H1 (cell line): ENCODE data around the gene PDIA2. TPM values are rescaled to one million over a fixed set of nuclear protein-coding genes. Genes with fewer than 3 reads are reported as not detected.

Experiments
- CTCF ChIA-PET: fragments of 300-600 bp; sonication (Branson Sonifier 250); formaldehyde crosslinking; loops from one replicate; lab custom pipeline; 2021; ENCODE audit not compliant: partially characterized antibody; lab: Charles Lee
- POLR2A ChIA-PET: fragments of 300-600 bp; sonication (Branson Sonifier 250); formaldehyde crosslinking; loops from one replicate; lab custom pipeline; 2021; ENCODE audit warnings: inconsistent platforms; ENCODE audit not compliant: partially characterized antibody; lab: Charles Lee
- DNase-seq, 2 experiments: peaks; one replicate each; pipeline versions ENCODE4 v3.0.0 to v3.0.0-alpha.2; 2010 to 2022; ENCODE audit warnings: low spot score in 2 of 2, low read depth in 1 of 2, mixed read lengths in 1 of 2
- FAIRE-seq: peaks from 2 replicates; lab custom pipeline; 2011; peaks lifted over from hg19 to GRCh38; lab: Jason Lieb, UNC
- H2AFZ ChIP-seq: 2 replicates; pipeline ENCODE4 v1.8.1; 2012; ENCODE audit warnings: low read length, inconsistent platforms
- H2AK5ac ChIP-seq: 2 replicates; pipeline ENCODE4 v1.6.1; 2013; ENCODE audit warnings: low read depth, low read length
- H2BK120ac ChIP-seq: replicated peaks from 2 replicates; pipeline ENCODE3; 2013; ENCODE audit warnings: low read depth, low read length, inconsistent platforms
- H2BK12ac ChIP-seq: 2 replicates; pipeline ENCODE4 v1.6.1; 2013; ENCODE audit warnings: low read depth, low read length
- H2BK15ac ChIP-seq: 2 replicates; pipeline ENCODE4 v1.6.1; 2013; ENCODE audit warnings: low read length
- H2BK20ac ChIP-seq: 2 replicates; pipeline ENCODE4 v1.6.1; 2013; ENCODE audit warnings: low read length
- H2BK5ac ChIP-seq: 2 replicates; pipeline ENCODE4 v1.6.1; 2013; ENCODE audit warnings: low read depth, low read length
- H3K14ac ChIP-seq: 2 replicates; pipeline ENCODE4 v1.6.1; 2013; ENCODE audit warnings: inconsistent platforms; ENCODE audit not compliant: insufficient read length
- H3K18ac ChIP-seq: 2 replicates; pipeline ENCODE4 v1.6.1; 2013; ENCODE audit warnings: low read length; ENCODE audit errors: extremely low read depth
- H3K23ac ChIP-seq: 2 replicates; pipeline ENCODE4 v1.6.1; 2013; ENCODE audit warnings: inconsistent platforms; ENCODE audit not compliant: insufficient read length
- H3K23me2 ChIP-seq: 2 replicates; pipeline ENCODE4 v1.6.1; 2013; ENCODE audit warnings: low read depth, low read length
- H3K27ac ChIP-seq: 2 replicates; pipeline ENCODE4 v1.6.1; 2011; ENCODE audit warnings: low read depth, low read length, inconsistent platforms
- H3K27me3 ChIP-seq, 4 experiments: replicated peaks in 1 of 4; 1 replicate in 1 of 4; 2 replicates in 3 of 4; pipeline versions ENCODE4 v1.6.1 to v1.8.1; 2011 to 2013; ENCODE audit warnings: low read length in 3 of 4, mild to moderate bottlenecking in 3 of 4, inconsistent platforms in 2 of 4, mixed read lengths in 2 of 4, moderate library complexity in 1 of 4; ENCODE audit not compliant: control insufficient read depth in 3 of 4, insufficient read depth in 3 of 4; ENCODE audit errors: extremely low read depth in 1 of 4
- H3K36me3 ChIP-seq, 4 experiments: 2 replicates each; pipeline versions ENCODE4 v1.6.1 to v1.8.1; 2011 to 2013; ENCODE audit warnings: mild to moderate bottlenecking in 4 of 4, low read length in 3 of 4, moderate library complexity in 2 of 4, control low read depth in 1 of 4, inconsistent platforms in 1 of 4; ENCODE audit not compliant: insufficient read depth in 4 of 4, control insufficient read depth in 2 of 4
- H3K4ac ChIP-seq: replicated peaks from 2 replicates; pipeline ENCODE3; 2013; ENCODE audit warnings: low read length, low read depth, mixed read lengths, inconsistent platforms; ENCODE audit not compliant: insufficient read length
- H3K4me1 ChIP-seq, 4 experiments: replicated peaks in 1 of 4; 1 replicate in 1 of 4; 2 replicates in 3 of 4; pipeline versions ENCODE4 v1.6.1 to v1.8.1; 2011 to 2013; ENCODE audit warnings: low read length in 3 of 4, inconsistent platforms in 2 of 4, mixed read lengths in 1 of 4; ENCODE audit not compliant: insufficient read depth in 4 of 4, control insufficient read depth in 3 of 4
- H3K4me2 ChIP-seq, 2 experiments: 2 replicates each; pipeline versions ENCODE4 v1.6.1 to v1.8.1; 2011 to 2013; ENCODE audit warnings: low read depth in 2 of 2, low read length in 2 of 2, control low read depth in 1 of 2, inconsistent platforms in 1 of 2, mild to moderate bottlenecking in 1 of 2; ENCODE audit not compliant: insufficient read depth in 1 of 2
- H3K4me3 ChIP-seq, 4 experiments: fragments of 200-600, 300-600 bp in 1 of 4; sonication (generic), shearing (Covaris generic), sonication (Bioruptor Twin) in 1 of 4; 2 replicates each; pipeline versions ENCODE4 v1.5.1 to v1.8.1; 2011 to 2016; ENCODE audit warnings: low read length in 4 of 4, low read depth in 3 of 4, control low read depth in 2 of 4, inconsistent platforms in 2 of 4, mild to moderate bottlenecking in 2 of 4, mixed read lengths in 1 of 4, moderate library complexity in 1 of 4; ENCODE audit not compliant: insufficient read depth in 2 of 4; ENCODE audit errors: extremely low read depth in 1 of 4
- H3K56ac ChIP-seq: replicated peaks from 2 replicates; pipeline ENCODE3; 2013; ENCODE audit warnings: low read depth, mild to moderate bottlenecking, mixed read lengths, low read length, inconsistent platforms; ENCODE audit not compliant: insufficient read length
- H3K79me1 ChIP-seq: 2 replicates; pipeline ENCODE4 v1.6.1; 2013; ENCODE audit warnings: low read depth, low read length, control low read depth
- H3K79me2 ChIP-seq, 2 experiments: 2 replicates each; pipeline versions ENCODE4 v1.6.1 to v1.8.1; 2012 to 2013; ENCODE audit warnings: low read length in 2 of 2, mild to moderate bottlenecking in 2 of 2, inconsistent platforms in 1 of 2; ENCODE audit not compliant: insufficient read depth in 2 of 2, control insufficient read depth in 1 of 2
- H3K9ac ChIP-seq, 4 experiments: replicated peaks in 1 of 4; 1 replicate in 1 of 4; 2 replicates in 3 of 4; pipeline versions ENCODE4 v1.6.1 to v1.8.1; 2011 to 2013; ENCODE audit warnings: low read depth in 3 of 4, low read length in 3 of 4, control low read depth in 2 of 4, mild to moderate bottlenecking in 2 of 4, moderate library complexity in 2 of 4, inconsistent platforms in 1 of 4; ENCODE audit errors: extremely low read depth in 1 of 4
- H3K9me3 ChIP-seq, 2 experiments: 2 replicates each; pipeline versions ENCODE4 v1.6.1 to v1.8.1; 2012 to 2013; ENCODE audit warnings: mild to moderate bottlenecking in 2 of 2, moderate library complexity in 2 of 2, control low read depth in 1 of 2, inconsistent platforms in 1 of 2, low read depth in 1 of 2, low read length in 1 of 2, mixed read lengths in 1 of 2; ENCODE audit not compliant: insufficient read depth in 2 of 2
- H4K20me1 ChIP-seq, 2 experiments: replicated peaks in 1 of 2; 2 replicates each; pipeline versions ENCODE3 to v1.8.1; 2011 to 2013; ENCODE audit warnings: inconsistent platforms in 2 of 2, low read length in 2 of 2, mild to moderate bottlenecking in 1 of 2; ENCODE audit not compliant: insufficient read depth in 2 of 2, control insufficient read depth in 1 of 2
- H4K5ac ChIP-seq: 2 replicates; pipeline ENCODE4 v1.6.1; 2013; ENCODE audit warnings: low read length, low read depth, mixed read lengths, inconsistent platforms; ENCODE audit not compliant: insufficient read length
- H4K8ac ChIP-seq: 2 replicates; pipeline ENCODE4 v1.8.0; 2013; ENCODE audit warnings: mild to moderate bottlenecking, moderate library complexity, low read length, inconsistent platforms; ENCODE audit not compliant: insufficient read depth; ENCODE audit errors: extremely low read depth
- H4K91ac ChIP-seq: replicated peaks from 2 replicates; pipeline ENCODE3; 2013; ENCODE audit warnings: low read length, mixed read lengths, inconsistent platforms; ENCODE audit not compliant: insufficient read length
- RAD21 ChIP-seq, 2 experiments: IDR thresholded peaks in 1 of 2; conservative IDR thresholded peaks in 1 of 2; 2 replicates each; pipeline ENCODE4 v1.6.1; 2011; ENCODE audit warnings: low read depth in 2 of 2, low read length in 2 of 2, improper control_type of control experiment in 1 of 2, inconsistent platforms in 1 of 2, mild to moderate bottlenecking in 1 of 2, moderate library complexity in 1 of 2
- WGBS, 2 experiments: shearing (Covaris generic) in 1 of 2; methylation state at CpG; one replicate each; pipeline versions ENCODE4 v1.1.6 to v1.1.7; 2013 to 2015; ENCODE audit warnings: low lambda C conversion rate in 2 of 2, mixed read lengths in 2 of 2, inconsistent platforms in 1 of 2, low coverage in 1 of 2, missing lambda C conversion rate in 1 of 2; ENCODE audit not compliant: insufficient replicate concordance in 2 of 2, insufficient coverage in 1 of 2, insufficient read length in 1 of 2; ENCODE audit errors: extremely low coverage in 1 of 2, missing lambda C conversion rate in 1 of 2; 5-methylcytosine and 5-hydroxymethylcytosine counted together
- polyA plus RNA-seq, 7 experiments: library from polyadenylated mRNA; depleted of rRNA in 3 of 7; stranded (reverse) in 5 of 7; unstranded in 2 of 7; fragments of >200 nt in 5 of 7; fragments of 200-250 nt in 2 of 7; gene quantifications; 1 replicate in 5 of 7; 2 replicates in 1 of 7; 4 replicates in 1 of 7; pipeline versions ENCODE4 v1.2.1 to v1.2.3, GENCODE V29; 2011 to 2013; ENCODE audit warnings: missing spikeins in 2 of 7, mixed read lengths in 2 of 7
- total RNA-seq: library from RNA; stranded (reverse); fragmentation: NEBNext Ultra II Directional; extraction: Animal tissue kit (Norgen Biotek cat#: 25700); gene quantifications from 2 replicates; pipeline ENCODE4 v1.2.1, GENCODE V29; 2021
- TF ChIP-seq, protein P1 (sequence below), 3 experiments: IDR thresholded peaks; 1 replicate in 2 of 3; 2 replicates in 1 of 3; pipeline versions ENCODE4 v1.5.1 to v1.6.1; 2011; ENCODE audit warnings: low read length in 3 of 3, mild to moderate bottlenecking in 3 of 3, inconsistent platforms in 2 of 3, low read depth in 1 of 3, moderate library complexity in 1 of 3; ENCODE audit not compliant: insufficient read depth in 1 of 3; ENCODE audit errors: control extremely low read depth in 1 of 3
- TF ChIP-seq, protein P2 (sequence below): IDR thresholded peaks from 2 replicates; pipeline ENCODE4 v1.6.1; 2012; ENCODE audit warnings: inconsistent platforms

Gene PDIA2
- total and polyA plus RNA-seq, 2 of the 8 experiments (the other 6 are each of a cell fraction or from before 2014, with no cell fraction given): 0.34 to 0.50 TPM

DNA sequence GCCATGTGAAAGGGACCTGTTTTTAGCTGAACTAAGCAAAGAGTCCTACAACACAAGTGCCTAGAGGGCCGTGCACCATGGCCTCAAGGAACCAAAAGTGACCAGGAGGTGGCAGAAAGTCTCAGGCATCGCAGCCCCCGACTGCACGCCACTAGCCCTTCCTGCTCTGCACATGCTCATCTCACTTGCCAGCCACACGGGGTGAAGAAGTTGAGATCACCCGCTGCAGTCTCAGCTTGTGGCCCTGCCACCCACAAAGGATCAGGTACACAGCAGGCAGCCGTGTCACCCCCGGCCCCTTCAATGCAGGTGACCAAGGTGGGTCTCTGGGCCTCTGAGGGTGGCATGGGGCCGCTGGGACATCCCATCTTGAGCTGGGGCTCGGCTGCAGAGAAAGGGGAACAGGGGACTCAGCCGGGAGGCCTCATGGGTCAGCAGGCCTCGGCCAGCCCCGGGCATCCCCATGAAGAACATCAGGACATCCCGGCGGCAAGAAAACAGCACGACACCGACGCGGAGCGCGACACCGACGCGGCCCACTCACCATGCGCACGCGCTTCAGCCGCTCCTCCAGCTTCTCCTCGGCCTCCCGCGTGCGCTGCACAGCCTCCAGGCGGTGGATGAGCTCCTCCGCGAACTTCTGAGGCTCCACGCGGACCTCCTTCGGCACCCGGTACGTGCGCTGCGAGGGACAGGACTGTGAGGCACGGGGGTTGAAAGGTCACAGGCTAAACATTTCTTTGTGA lies 21.0 kb downstream of the PDIA2 start:
- POLR2A ChIA-PET: interaction anchor here (0.9 kb wide), 1 partner anchor 19 kb away, joined by 3 read pairs; no protein-coding TSS in a partner anchor
- Histone ChIP-seq H3K14ac (no peak overlapping the region), H3K4me1 (no peaks in the 10 kb centered on the region), H2BK15ac (no peak overlapping the region), H4K91ac (no peak overlapping the region), H2BK5ac (no peak overlapping the region), H2BK12ac (no peak overlapping the region), H2AK5ac (0 out of 2 replicates have a peak overlapping the region, but pooled peaks have one; percentile 1), H3K4ac (no peak overlapping the region), H3K79me2 (no peaks in the 10 kb centered on the region), H2BK120ac (no peak overlapping the region), H4K8ac (peak overlapping the region; percentile 68; the same call in 1 of the 2 replicates), H3K4me3 (no peak overlapping the region), H3K23ac (no peak overlapping the region), H4K20me1 (peaks cover 3 to 7% of the 10 kb centered on the region in 2 experiments), H2BK20ac (no peak overlapping the region), H3K18ac (no peak overlapping the region), H3K27me3 (no peaks in the 10 kb centered on the region), H3K36me3 (peaks cover 0 to 21% (median 7%) of the 10 kb centered on the region in 4 experiments; a peak in 6 of 8 replicates), H4K5ac (no peak overlapping the region), H3K9me3 (no peaks in the 10 kb centered on the region), H3K9ac (no peak overlapping the region), H3K23me2 (0 out of 2 replicates have a peak, but pooled peaks cover 2% of the 10 kb centered on the region), H3K56ac (no peak overlapping the region), H3K4me2 (no peak overlapping the region), H2AFZ (no peak overlapping the region), H3K79me1 (no peaks in the 10 kb centered on the region; the same call in 1 of the 2 replicates), H3K27ac (no peak overlapping the region)
- DNase-seq: no peak
- peak in 1 of 2 experiments; percentile 26; a peak in 1 of 4 replicates for TF ChIP-seq RAD21 (IDR thresholded peaks at IDR 0.05 in 1 of 2, conservative IDR thresholded peaks at IDR 0.05 in 1 of 2; ENCODE audit: low read depth in 2 of 2, low read length in 2 of 2)
- TF ChIP-seq, protein P1, sequence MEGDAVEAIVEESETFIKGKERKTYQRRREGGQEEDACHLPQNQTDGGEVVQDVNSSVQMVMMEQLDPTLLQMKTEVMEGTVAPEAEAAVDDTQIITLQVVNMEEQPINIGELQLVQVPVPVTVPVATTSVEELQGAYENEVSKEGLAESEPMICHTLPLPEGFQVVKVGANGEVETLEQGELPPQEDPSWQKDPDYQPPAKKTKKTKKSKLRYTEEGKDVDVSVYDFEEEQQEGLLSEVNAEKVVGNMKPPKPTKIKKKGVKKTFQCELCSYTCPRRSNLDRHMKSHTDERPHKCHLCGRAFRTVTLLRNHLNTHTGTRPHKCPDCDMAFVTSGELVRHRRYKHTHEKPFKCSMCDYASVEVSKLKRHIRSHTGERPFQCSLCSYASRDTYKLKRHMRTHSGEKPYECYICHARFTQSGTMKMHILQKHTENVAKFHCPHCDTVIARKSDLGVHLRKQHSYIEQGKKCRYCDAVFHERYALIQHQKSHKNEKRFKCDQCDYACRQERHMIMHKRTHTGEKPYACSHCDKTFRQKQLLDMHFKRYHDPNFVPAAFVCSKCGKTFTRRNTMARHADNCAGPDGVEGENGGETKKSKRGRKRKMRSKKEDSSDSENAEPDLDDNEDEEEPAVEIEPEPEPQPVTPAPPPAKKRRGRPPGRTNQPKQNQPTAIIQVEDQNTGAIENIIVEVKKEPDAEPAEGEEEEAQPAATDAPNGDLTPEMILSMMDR (IDR thresholded peaks at IDR 0.05; ENCODE audit: control extremely low read depth in 1 of 3, insufficient read depth in 1 of 3, low read depth in 1 of 3, low read length in 3 of 3): peak; percentile 26 to 34 (median 27); a peak in 3 of 4 replicates
- TF ChIP-seq, protein P2, sequence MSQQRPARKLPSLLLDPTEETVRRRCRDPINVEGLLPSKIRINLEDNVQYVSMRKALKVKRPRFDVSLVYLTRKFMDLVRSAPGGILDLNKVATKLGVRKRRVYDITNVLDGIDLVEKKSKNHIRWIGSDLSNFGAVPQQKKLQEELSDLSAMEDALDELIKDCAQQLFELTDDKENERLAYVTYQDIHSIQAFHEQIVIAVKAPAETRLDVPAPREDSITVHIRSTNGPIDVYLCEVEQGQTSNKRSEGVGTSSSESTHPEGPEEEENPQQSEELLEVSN: no peak
- 96% methylated on average over 39 of the region's 43 CpGs; no CpG with 5 or more reads in 1 of the 2 experiments for WGBS, 2 experiments
- CTCF ChIA-PET: interaction anchor here (0.6 to 1.6 kb wide), 9 partner anchors 10 to 191 kb away, joined by 3 to 4 read pairs (median 3); no protein-coding TSS in a partner anchor
- no peak for FAIRE-seq
